Stimulated activated naive CD8-positive, alpha-beta T cell treated with anti-CD3 and anti-CD28 coated beads, Interleukin-15, Interleukin-2, amounts not matched to agents 100 ng/mL and 50 ng/mL, for 24 hours (primary cell): ENCODE measurements around the gene TAF15.

Source experiments
- H3K27ac Mint-ChIP-seq: one replicate; pipeline ENCODE4 v1.8.0; 2021; ENCODE audit warnings: mild to moderate bottlenecking, mixed read lengths
- H3K27me3 Mint-ChIP-seq: one replicate; pipeline ENCODE4 v1.8.0; 2021; ENCODE audit warnings: mixed read lengths
- H3K36me3 Mint-ChIP-seq: one replicate; pipeline ENCODE4 v1.8.0; 2021; ENCODE audit warnings: low read depth, mixed read lengths
- H3K4me1 Mint-ChIP-seq: one replicate; pipeline ENCODE4 v1.8.0; 2021; ENCODE audit warnings: low read depth, mixed read lengths
- H3K4me3 Mint-ChIP-seq: one replicate; pipeline ENCODE4 v1.8.0; 2021; ENCODE audit warnings: mild to moderate bottlenecking, mixed read lengths
- H3K9me3 Mint-ChIP-seq: one replicate; pipeline ENCODE4 v1.8.0; 2021; ENCODE audit warnings: mixed read lengths

TAF15 gene

DNA sequence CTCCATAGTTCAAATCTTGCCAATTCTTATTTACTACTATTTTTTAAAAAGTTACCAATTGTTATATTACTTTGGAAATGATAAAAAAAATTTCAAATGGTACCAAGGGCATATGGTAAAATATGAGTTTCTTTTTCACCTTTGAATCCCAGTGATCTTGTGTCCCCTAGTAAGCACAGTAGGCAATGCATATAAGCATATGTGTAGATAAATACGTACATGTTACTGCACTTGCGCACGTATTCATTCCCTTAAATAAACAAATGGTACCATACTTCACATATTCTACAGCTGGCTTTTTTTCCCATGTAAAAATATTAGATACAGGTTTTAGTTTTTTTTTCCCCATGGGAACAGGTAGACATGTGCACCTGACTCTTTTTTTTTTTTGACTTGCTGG lies 31.8 kb downstream of the TAF15 start:
- Mint-ChIP-seq H3K27ac (no peak overlapping the region), H3K9me3 (no peaks in the 10 kb centered on the region), H3K4me1 (peaks cover 10% of the 10 kb centered on the region), H3K36me3 (peaks cover 75% of the 10 kb centered on the region), H3K27me3 (no peaks in the 10 kb centered on the region), H3K4me3 (no peak overlapping the region)

DNA sequence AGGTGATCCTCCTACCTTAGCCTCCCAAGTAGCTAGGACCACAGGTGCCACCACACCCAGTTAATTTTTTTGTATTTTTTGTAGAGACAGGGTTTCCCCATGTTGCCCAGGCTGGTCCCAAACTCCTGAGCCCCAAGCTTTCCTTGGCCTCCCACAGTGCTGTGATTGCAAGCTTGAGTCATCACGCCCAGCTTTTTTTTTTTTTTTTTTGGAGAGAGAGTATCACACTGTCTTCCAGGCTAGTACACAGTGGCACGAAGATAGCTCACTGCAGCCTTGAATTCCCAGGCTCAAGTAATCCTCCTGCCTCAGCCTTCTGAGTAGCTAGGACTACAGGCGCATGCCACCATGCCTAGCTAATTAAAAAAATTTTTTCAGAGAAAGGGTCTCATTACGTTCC lies 32.2 kb downstream of the TAF15 start:
- peaks cover 13% of the 10 kb centered on the region for H3K4me1 Mint-ChIP-seq
- no peaks in the 10 kb centered on the region for H3K27me3 Mint-ChIP-seq
- no peak overlapping the region for H3K27ac Mint-ChIP-seq
- no peaks in the 10 kb centered on the region for H3K9me3 Mint-ChIP-seq
- H3K4me3 Mint-ChIP-seq: no peak overlapping the region
- peaks cover 75% of the 10 kb centered on the region for H3K36me3 Mint-ChIP-seq

DNA sequence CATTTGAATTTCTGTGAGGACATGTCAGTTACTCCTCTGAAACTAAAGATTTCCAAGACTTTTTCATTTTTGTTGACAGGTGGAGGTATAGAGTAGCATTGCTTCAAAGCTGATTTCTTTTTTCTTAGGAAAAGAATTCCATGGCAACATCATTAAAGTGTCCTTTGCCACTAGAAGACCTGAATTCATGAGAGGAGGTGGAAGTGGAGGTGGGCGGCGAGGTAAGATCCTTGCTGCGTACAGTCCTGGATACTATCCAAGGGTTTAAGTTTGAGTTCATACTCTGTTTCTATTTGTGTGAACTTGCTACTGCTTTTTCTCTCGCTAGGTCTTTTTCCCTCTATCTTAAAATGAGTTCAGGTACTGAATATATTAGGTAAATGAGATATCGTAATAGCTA lies 33.0 kb downstream of the TAF15 start:
- H3K27me3 Mint-ChIP-seq: no peaks in the 10 kb centered on the region
- peaks cover 74% of the 10 kb centered on the region for H3K36me3 Mint-ChIP-seq
- H3K4me1 Mint-ChIP-seq: peaks cover 15% of the 10 kb centered on the region
- no peak overlapping the region for H3K27ac Mint-ChIP-seq
- no peak overlapping the region for H3K4me3 Mint-ChIP-seq
- H3K9me3 Mint-ChIP-seq: no peaks in the 10 kb centered on the region

DNA sequence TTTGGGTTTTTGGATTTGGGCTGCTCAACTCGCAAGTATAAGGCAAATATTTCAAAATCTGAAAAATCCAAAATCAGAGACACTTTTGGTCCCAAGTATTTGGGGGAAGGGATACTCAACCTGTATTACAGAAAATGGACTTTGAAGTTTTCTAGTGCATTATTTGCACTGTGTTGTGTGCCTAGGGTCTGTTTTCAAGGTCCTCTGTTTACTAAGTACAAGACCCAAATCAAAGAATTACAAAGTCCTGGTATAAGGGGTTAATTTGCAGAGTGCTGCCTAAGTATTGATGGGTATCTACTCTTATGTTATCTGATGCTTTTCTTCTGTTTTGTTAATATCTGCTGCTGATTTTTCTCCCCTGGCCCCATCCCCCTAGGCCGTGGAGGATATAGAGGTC lies 34.4 kb downstream of the TAF15 start:
- Mint-ChIP-seq H3K4me1 (peaks cover 11% of the 10 kb centered on the region), H3K36me3 (peaks cover 73% of the 10 kb centered on the region), H3K4me3 (no peak overlapping the region), H3K9me3 (no peaks in the 10 kb centered on the region), H3K27me3 (no peaks in the 10 kb centered on the region), H3K27ac (peak overlapping the region; percentile 41)

DNA sequence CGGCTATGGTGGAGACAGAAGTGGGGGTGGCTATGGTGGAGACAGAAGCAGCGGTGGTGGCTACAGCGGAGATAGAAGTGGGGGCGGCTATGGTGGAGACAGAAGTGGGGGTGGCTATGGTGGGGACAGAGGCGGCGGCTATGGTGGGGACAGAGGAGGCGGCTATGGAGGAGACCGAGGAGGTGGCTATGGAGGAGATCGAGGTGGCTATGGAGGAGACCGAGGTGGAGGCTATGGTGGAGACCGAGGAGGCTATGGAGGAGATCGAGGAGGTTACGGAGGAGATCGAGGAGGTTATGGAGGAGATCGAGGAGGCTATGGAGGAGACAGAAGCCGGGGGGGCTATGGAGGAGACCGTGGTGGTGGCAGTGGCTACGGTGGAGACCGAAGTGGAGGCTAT lies 35.3 kb downstream of the TAF15 start:
- Mint-ChIP-seq H3K4me1 (peaks cover 12% of the 10 kb centered on the region), H3K27ac (peak overlapping the region; percentile 10), H3K9me3 (no peaks in the 10 kb centered on the region), H3K4me3 (no peak overlapping the region), H3K27me3 (no peaks in the 10 kb centered on the region), H3K36me3 (peaks cover 74% of the 10 kb centered on the region)

DNA sequence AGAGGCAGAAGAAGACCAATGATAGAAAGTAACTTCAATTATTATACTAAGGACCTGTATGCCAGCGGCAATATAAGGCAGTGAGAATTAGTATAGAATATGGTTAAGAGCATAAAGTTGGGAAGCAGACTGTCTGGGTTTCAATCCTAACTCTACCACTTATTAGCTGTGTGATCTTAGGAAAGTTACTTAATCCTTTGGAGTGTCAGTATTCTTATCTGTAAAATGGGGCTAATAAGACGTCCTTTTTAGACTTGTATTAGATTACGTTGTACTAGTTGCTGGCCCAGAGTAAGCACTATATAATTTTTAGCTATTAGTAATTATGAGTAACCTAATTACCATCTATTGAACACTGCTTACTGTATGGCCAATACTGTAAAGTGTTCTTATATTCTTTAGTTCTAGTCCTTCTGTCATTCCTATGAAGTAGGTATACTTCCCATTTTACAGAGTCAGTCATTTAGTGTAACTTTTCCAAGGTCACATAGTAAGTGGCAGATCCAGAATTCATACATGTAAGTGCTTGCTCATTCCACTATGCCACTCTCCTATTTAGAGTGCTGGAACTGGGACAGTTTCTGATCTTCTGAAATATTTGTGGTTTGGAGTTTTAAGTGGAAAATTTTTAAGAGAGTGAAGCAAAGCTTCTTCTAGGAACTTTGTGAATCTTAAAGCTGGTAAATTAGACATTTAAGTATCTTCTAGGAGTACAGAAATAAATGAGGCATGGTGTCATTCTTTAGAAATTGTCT lies 36.9 kb downstream of the TAF15 start:
- H3K4me3 Mint-ChIP-seq: no peak overlapping the region
- H3K9me3 Mint-ChIP-seq: no peaks in the 10 kb centered on the region
- peak overlapping the region; percentile 10 for H3K27ac Mint-ChIP-seq
- peaks cover 73% of the 10 kb centered on the region for H3K36me3 Mint-ChIP-seq
- H3K4me1 Mint-ChIP-seq: peaks cover 14% of the 10 kb centered on the region
- no peaks in the 10 kb centered on the region for H3K27me3 Mint-ChIP-seq

DNA sequence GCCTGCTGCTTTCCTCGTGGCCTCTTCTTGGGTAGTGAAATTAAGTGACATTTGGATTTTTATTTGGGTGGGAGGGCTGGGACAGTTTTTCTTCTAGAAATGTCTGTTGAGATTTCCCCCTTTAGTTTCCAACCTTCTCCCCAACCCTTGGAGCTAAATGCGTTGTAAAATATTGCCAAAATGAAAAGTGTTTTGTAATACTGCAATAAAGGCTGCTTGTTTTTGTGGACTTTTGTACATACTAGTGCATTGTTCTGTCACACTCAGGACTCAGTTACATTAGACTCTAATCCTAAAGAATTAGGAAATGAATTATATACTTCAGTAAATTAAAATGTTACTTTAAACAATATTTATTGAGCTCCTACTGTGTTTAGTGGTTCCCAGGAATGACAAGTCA lies 37.7 kb downstream of the TAF15 start:
- Mint-ChIP-seq H3K27ac (no peak overlapping the region), H3K4me3 (no peak overlapping the region), H3K4me1 (peaks cover 14% of the 10 kb centered on the region), H3K27me3 (no peaks in the 10 kb centered on the region), H3K36me3 (peaks cover 69% of the 10 kb centered on the region), H3K9me3 (no peaks in the 10 kb centered on the region)

DNA sequence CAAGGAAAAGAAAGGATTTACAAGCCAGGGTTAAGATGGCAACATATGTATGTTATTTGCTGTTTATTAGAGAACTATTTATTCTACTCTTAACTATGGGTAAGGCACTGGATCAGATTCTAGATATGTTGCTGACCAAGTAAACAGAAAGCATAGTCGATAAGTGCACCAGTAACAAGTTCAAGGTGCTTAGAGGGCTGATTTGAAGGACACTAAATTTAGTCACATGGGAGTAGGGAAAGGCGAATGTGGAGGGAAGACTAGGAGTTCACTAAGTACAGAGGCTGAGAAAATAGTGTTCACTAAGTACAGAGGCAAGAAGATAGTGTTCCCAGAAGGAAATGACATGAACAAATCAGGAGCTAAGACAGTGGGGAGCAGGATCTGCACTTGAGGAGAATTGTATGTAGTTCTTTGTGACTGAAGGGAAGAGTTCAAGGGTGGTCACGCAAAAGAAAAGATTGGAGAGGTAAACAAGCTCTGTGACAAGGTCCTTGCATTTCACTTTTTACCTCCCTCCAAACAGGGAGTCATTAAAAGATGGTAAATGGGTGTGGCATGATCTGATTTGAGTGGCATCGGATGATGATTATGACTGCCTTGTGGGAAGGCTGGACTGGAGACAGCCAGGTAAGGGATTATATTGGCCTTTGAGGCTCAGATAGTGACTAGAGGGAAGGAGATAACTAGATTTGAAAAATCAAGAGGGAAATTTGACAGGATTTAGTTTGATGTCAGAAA lies 38.5 kb downstream of the TAF15 start:
- H3K4me1 Mint-ChIP-seq: peaks cover 14% of the 10 kb centered on the region
- H3K27me3 Mint-ChIP-seq: no peaks in the 10 kb centered on the region
- peaks cover 67% of the 10 kb centered on the region for H3K36me3 Mint-ChIP-seq
- H3K9me3 Mint-ChIP-seq: no peaks in the 10 kb centered on the region
- H3K27ac Mint-ChIP-seq: peak overlapping the region; percentile 0
- H3K4me3 Mint-ChIP-seq: no peak overlapping the region

DNA sequence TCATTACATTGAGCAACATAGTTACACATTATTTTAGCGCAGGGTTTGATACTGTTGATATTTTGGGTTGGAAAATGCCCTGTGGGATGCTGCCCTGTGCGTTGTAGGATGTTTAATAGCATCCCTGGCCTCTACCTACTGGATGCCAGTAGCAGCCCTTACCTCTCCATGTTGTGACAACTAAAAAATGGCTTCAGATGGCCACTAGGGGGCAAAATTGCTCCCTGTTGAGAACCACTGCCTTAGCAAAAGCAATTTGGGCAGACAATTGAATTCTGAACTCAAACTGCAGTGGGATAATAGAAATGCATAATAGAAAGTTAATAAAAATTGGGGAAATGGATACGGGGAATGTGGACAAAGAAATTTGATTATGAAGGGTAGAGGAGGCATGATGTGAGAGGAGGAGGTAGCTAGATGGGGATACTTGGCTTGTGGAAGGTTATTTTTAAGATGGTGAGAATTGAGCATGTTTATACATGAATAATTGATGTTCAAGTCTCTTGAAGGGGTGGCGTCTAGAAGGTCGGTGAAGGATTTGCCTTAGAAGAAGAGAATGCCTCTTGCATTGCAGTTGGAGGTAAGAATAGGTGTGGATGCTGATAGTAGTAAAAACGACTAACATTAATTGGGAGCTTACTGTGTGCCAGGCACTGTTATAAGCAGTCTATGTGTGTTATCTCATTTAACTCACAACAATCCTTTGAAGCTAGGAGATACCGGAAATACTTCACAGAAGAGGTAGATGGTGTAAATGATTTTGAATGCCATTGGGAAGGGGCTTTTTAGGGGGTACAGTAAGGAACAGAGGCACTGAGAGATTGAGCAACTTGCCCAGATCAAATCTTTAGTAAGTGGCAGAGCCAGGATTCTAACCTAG lies 40.4 kb downstream of the TAF15 start:
- Mint-ChIP-seq H3K27ac (no peak overlapping the region), H3K27me3 (no peaks in the 10 kb centered on the region), H3K36me3 (peaks cover 59% of the 10 kb centered on the region), H3K4me3 (no peak overlapping the region), H3K4me1 (peaks cover 14% of the 10 kb centered on the region), H3K9me3 (no peaks in the 10 kb centered on the region)

DNA sequence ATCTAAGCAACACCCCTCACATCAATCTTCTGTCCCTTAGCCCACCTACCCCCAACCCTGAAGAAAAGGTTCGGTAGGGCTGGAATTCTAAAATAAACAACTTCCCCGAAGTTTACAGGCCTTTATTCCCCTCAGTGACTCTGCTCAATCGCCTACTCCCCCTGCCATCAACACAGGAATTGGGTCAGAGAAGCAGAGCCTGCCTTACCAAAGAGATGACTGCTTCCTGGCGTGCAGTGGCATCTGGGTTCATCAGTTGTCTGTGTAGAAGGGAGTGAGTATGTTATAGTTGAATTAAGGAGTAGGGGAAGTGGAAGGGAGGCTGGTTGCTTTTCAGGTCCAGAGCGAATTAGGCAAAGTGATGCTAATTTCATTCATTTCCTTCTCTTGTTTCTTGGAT lies 46.7 kb downstream of the TAF15 start:
- Mint-ChIP-seq H3K9me3 (no peaks in the 10 kb centered on the region), H3K27me3 (no peaks in the 10 kb centered on the region), H3K4me3 (no peak overlapping the region), H3K36me3 (peaks cover 28% of the 10 kb centered on the region), H3K4me1 (peaks cover 9% of the 10 kb centered on the region), H3K27ac (peak overlapping the region; percentile 22)

DNA sequence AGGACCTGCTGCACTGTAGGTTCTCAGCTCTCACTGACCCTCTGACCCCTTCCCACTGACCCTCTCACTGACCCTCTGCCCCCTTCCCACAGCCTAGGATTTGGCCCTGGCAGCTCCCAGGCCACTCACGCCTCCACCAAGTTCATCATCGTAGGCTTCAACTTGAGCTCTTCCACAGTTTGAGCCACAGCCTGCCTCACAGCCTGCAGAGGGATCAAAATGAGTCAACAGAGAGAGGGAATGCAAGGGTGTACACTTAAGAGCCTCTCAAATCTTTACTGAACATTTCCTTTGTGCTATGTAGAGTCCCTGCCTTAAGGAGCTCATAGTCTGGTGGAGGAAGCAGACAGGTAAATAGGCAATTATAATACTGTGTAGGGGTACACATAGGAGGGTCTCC lies 47.3 kb downstream of the TAF15 start:
- no peaks in the 10 kb centered on the region for H3K27me3 Mint-ChIP-seq

DNA sequence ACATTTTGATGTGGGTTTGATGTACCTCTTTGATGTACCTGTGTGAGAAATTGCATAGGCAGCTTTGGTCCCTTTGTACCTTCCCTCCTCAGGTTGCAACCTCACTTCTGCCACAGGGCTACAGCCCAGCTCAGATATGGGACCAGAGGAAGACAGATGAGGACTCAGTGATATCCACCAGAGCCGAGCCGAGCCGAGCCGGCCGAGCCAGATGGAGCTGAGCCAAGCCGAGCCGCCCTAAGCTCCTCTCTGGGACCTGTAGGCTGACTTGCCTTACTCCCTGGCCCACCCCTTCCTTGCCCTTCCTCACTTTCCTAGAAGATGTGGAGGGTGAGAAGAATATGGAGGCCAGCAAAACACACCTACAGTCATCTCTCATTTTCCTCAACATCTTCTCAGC lies 55.6 kb downstream of the TAF15 start:
- Mint-ChIP-seq H3K36me3 (no peaks in the 10 kb centered on the region), H3K27ac (no peak overlapping the region)

More for the DNA sequence above, 47.3 kb downstream of the TAF15 start:
- peaks cover 22% of the 10 kb centered on the region for H3K36me3 Mint-ChIP-seq
- H3K4me3 Mint-ChIP-seq: no peak overlapping the region
- H3K27ac Mint-ChIP-seq: no peak overlapping the region
- H3K9me3 Mint-ChIP-seq: no peaks in the 10 kb centered on the region
- H3K4me1 Mint-ChIP-seq: peaks cover 9% of the 10 kb centered on the region

DNA sequence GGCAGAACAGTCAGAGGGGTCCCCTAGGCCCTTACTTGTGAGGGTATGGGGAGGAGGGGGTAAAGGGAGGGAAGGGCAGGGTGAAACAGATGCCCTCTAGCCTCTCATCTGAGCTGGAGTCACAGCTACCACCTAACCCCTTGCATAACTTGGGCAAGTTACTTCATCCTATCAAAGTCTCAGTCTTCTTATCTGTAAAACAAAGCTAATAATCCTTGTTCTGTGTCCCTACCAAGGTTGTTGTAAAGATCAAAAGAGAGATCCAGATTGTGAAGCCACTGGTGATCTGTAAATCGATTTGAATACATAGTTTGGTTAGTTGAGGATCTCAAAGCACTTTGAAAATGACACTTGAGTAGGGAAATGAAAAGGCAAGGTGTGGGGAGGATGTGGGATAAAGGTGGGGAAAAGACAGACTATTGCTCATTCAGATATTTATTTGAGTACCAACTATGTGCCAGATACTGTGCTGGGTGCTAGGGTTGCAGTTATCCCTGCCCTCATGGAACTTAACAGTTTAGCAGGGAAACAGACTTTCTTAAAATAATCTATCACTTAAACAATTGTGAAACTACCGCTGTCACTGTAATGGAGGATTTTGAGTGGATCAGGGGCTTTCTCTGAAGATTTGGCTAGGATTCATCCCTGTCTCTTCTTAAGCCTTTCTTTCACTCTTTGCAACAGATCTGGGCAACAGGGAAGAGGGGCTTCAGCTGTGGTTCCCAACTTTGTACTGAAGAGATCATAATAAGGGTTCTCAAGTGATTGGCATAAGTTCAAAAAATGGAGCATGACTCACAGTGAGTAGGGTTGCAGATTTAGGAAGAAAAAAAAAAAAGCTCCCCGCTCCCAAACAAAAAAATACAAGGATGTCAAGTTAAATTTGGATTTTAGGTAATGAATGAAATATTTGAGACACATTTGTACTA lies 56.4 kb downstream of the TAF15 start:
- H3K36me3 Mint-ChIP-seq: no peaks in the 10 kb centered on the region
- no peaks in the 10 kb centered on the region for H3K27me3 Mint-ChIP-seq
- peaks cover 18% of the 10 kb centered on the region for H3K4me1 Mint-ChIP-seq
- no peak overlapping the region for H3K27ac Mint-ChIP-seq
- H3K4me3 Mint-ChIP-seq: no peak overlapping the region
- H3K9me3 Mint-ChIP-seq: no peaks in the 10 kb centered on the region

More for the DNA sequence above, 55.6 kb downstream of the TAF15 start:
- H3K27me3 Mint-ChIP-seq: no peaks in the 10 kb centered on the region
- H3K4me1 Mint-ChIP-seq: peaks cover 18% of the 10 kb centered on the region
- H3K9me3 Mint-ChIP-seq: no peaks in the 10 kb centered on the region
- no peak overlapping the region for H3K4me3 Mint-ChIP-seq

DNA sequence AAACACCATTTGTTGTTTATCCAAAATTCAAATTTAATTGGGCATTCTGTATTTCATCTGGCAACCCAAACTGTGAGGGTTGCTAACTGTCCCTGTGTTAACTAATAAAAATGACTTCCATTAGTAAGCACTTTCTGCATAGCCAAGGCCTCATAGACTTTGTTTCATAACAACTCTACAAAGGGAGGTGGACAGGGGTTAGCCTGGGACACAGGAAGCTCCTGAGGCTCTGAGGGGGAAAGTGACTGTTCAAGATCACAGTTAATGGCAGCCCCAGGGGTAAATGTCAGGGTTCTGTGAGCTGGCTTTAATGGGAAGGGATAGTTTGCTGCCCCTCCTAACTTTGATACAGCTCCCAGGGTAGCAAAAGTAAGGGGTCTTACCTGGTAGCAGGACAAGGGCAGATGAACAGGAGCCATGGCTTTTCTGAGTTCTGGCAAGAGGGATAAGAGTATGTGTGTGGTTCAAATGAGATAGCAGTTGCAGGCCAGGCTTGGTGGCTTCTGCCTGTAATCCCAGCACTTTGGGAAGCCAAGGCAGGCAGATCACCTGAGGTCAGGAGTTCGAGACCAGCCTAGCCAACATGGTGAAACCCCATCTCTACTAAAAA lies 57.2 kb downstream of the TAF15 start:
- Mint-ChIP-seq H3K9me3 (no peaks in the 10 kb centered on the region), H3K36me3 (no peaks in the 10 kb centered on the region), H3K27ac (no peak overlapping the region), H3K27me3 (no peaks in the 10 kb centered on the region), H3K4me1 (peaks cover 24% of the 10 kb centered on the region), H3K4me3 (no peak overlapping the region)
